HCT116 (cell line): ENCODE measurements around the gene OR2A2. TPM values are rescaled to one million over a fixed set of nuclear protein-coding genes. Genes with fewer than 3 reads are reported as not detected.

ENCODE experiments used
- ATAC-seq: fragments of 200-7000 bp; cut with Tn5 transposase; 2 replicates; pipeline ENCODE4 v1.9.1; 2020; ENCODE audit warnings: mild to moderate bottlenecking, moderate library complexity
- BruUV-seq: library from RNA; stranded (reverse); fragments of 400-500 nt; replicated peaks from 2 replicates; lab custom pipeline; 2021; lab: Mats Ljungman, UMichigan
- CTCF ChIA-PET: fragments of 300-600 bp; sonication (Branson Sonifier 250); formaldehyde crosslinking; loops from one replicate; lab custom pipeline; 2021; ENCODE audit warnings: antibody characterized with exemption; lab: Charles Lee
- POLR2A ChIA-PET: fragments of 300-600, 350-600 bp; sonication (Branson Sonifier 250); formaldehyde crosslinking; loops from one replicate; lab custom pipeline; 2021; ENCODE audit warnings: antibody characterized with exemption; lab: Charles Lee
- RAD21 ChIA-PET, 2 experiments: fragments of 300-600 bp; sonication (Branson Sonifier 250); formaldehyde crosslinking; loops; one replicate each; lab custom pipeline; 2023; ENCODE audit warnings: low total read pairs in 2 of 2; ENCODE audit not compliant: uncharacterized antibody in 2 of 2, unreplicated experiment in 2 of 2, low non-redundant PET in 1 of 2; lab: Charles Lee
- DNase-seq: peaks from one replicate; pipeline ENCODE4 v3.0.0-alpha.2; 2010; ENCODE audit warnings: low read depth, low spot score
- H2AFZ ChIP-seq: fragments of 200-600 bp; shearing (Covaris generic), sonication (generic); 2 replicates; pipeline ENCODE4 v1.6.1; 2017; ENCODE audit warnings: low read depth, mixed run types, mixed read lengths, antibody characterized with exemption, low read length; ENCODE audit not compliant: poor library complexity, severe bottlenecking
- H3K27ac ChIP-seq: 2 replicates; pipeline ENCODE4 v1.5.1; 2012; ENCODE audit warnings: low read depth, low read length
- H3K27me3 ChIP-seq: fragments of 200-600 bp; sonication (generic); 2 replicates; pipeline ENCODE4 v1.6.1; 2016; ENCODE audit warnings: mixed run types, low read length, mixed read lengths; ENCODE audit not compliant: insufficient read depth
- H3K36me3 ChIP-seq, 2 experiments: fragments of 200-500 bp in 1 of 2; fragments of 200-600 bp in 1 of 2; sonication (Bioruptor generic) in 1 of 2; sonication (generic) in 1 of 2; 2 replicates each; pipeline versions ENCODE4 v1.5.1 to v1.6.1; 2014 to 2016; ENCODE audit warnings: low read length in 2 of 2, inconsistent platforms in 1 of 2, mixed read lengths in 1 of 2, mixed run types in 1 of 2; ENCODE audit not compliant: insufficient read depth in 2 of 2, control insufficient read depth in 1 of 2
- H3K4me1 ChIP-seq, 2 experiments: fragments of 200-600 bp in 1 of 2; sonication (generic) in 1 of 2; 2 replicates each; pipeline versions ENCODE4 v1.5.1 to v1.6.1; 2012 to 2017; ENCODE audit warnings: low read length in 2 of 2, inconsistent platforms in 1 of 2, mild to moderate bottlenecking in 1 of 2, mixed read lengths in 1 of 2, mixed run types in 1 of 2, moderate library complexity in 1 of 2; ENCODE audit not compliant: insufficient read depth in 2 of 2, control insufficient read depth in 1 of 2
- H3K4me2 ChIP-seq: fragments of 200-600 bp; sonication (generic); 2 replicates; pipeline ENCODE4 v1.6.1; 2017; ENCODE audit warnings: mixed run types, low read length, mixed read lengths
- H3K4me3 ChIP-seq, 2 experiments: fragments of 200-600 bp in 1 of 2; sonication (generic) in 1 of 2; replicated peaks in 1 of 2; 2 replicates each; pipeline ENCODE4 v1.5.1; 2011 to 2016; ENCODE audit warnings: low read length in 2 of 2, control low read depth in 1 of 2, low read depth in 1 of 2, mild to moderate bottlenecking in 1 of 2, mixed read lengths in 1 of 2, mixed run types in 1 of 2
- H3K79me2 ChIP-seq: fragments of 200-600 bp; sonication (generic); 2 replicates; pipeline ENCODE4 v1.6.1; 2017; ENCODE audit warnings: mild to moderate bottlenecking, mixed run types, low read length, moderate library complexity, mixed read lengths; ENCODE audit not compliant: insufficient read depth
- H3K9ac ChIP-seq: fragments of 200-600 bp; sonication (generic); 2 replicates; pipeline ENCODE4 v1.6.1; 2016; ENCODE audit warnings: low read length, mixed read lengths
- H3K9me2 ChIP-seq: fragments of 200-600 bp; sonication (generic), shearing (Covaris generic); 2 replicates; pipeline ENCODE4 v1.6.1; 2017; ENCODE audit warnings: mixed run types, mild to moderate bottlenecking, moderate library complexity; ENCODE audit not compliant: insufficient read depth
- H3K9me3 ChIP-seq, 2 experiments: fragments of 200-500 bp in 1 of 2; fragments of 200-600 bp in 1 of 2; sonication (Bioruptor generic) in 1 of 2; sonication (generic) in 1 of 2; 2 replicates each; pipeline ENCODE4 v1.6.1; 2014 to 2017; ENCODE audit warnings: low read length in 2 of 2, mixed read lengths in 2 of 2, inconsistent platforms in 1 of 2, low read depth in 1 of 2, mild to moderate bottlenecking in 1 of 2, mixed run types in 1 of 2, moderate library complexity in 1 of 2; ENCODE audit not compliant: control insufficient read depth in 1 of 2, insufficient read depth in 1 of 2
- H4K20me1 ChIP-seq: fragments of 200-600 bp; sonication (generic), shearing (Covaris generic); 2 replicates; pipeline ENCODE4 v1.6.1; 2017; ENCODE audit warnings: mixed run types, mild to moderate bottlenecking, moderate library complexity; ENCODE audit not compliant: insufficient read depth
- CEBPB ChIP-seq: IDR thresholded peaks from 2 replicates; pipeline ENCODE4 v1.6.1; 2012; ENCODE audit warnings: low read depth
- EGR1 ChIP-seq: IDR thresholded peaks from 2 replicates; pipeline ENCODE4 v1.6.1; 2012; ENCODE audit warnings: low read depth
- EZH2 ChIP-seq: fragments of 200-600 bp; sonication (generic); IDR thresholded peaks from 2 replicates; pipeline ENCODE4 v1.6.1; 2017; ENCODE audit warnings: antibody characterized with exemption, mixed run types
- EZH2phosphoT487 ChIP-seq: fragments of 200-600 bp; IDR thresholded peaks from 2 replicates; pipeline ENCODE4 v1.6.1; 2018; ENCODE audit warnings: antibody characterized with exemption, borderline replicate concordance
- POLR2AphosphoS5 ChIP-seq: IDR thresholded peaks from 2 replicates; pipeline ENCODE4 v1.6.1; 2011; ENCODE audit warnings: mild to moderate bottlenecking, low read depth, low read length, moderate library complexity
- SIN3A ChIP-seq: IDR thresholded peaks from 2 replicates; pipeline ENCODE4 v1.6.1; 2012; ENCODE audit warnings: low read depth
- SP1 ChIP-seq: IDR thresholded peaks from 2 replicates; pipeline ENCODE4 v1.6.1; 2012; ENCODE audit warnings: low read depth
- TCF7L2 ChIP-seq: IDR thresholded peaks from 2 replicates; pipeline ENCODE4 v1.7.0; 2011; ENCODE audit warnings: borderline replicate concordance, inconsistent platforms; ENCODE audit not compliant: insufficient read depth, insufficient read length; ENCODE audit errors: extremely low read depth
- YY1 ChIP-seq: IDR thresholded peaks from 2 replicates; pipeline ENCODE4 v1.6.1; 2011; ENCODE audit warnings: low read length, low read depth, moderate library complexity, mild to moderate bottlenecking; ENCODE audit not compliant: insufficient replicate concordance; ENCODE audit errors: extremely low read depth
- ZFX ChIP-seq: fragments of 450-650 bp; IDR thresholded peaks from 2 replicates; pipeline ENCODE4 v1.6.1; 2017
- intact Hi-C: fragments of 100-400 bp; cut with micrococcal nuclease; formaldehyde crosslinking; loops from 2 replicates; pipeline ENCODE4 v1.10.0; 2022
- total RNA-seq: library from RNA; stranded (reverse); gene quantifications from one replicate; pipeline ENCODE4 v1.2.1, GENCODE V29; 2021; ENCODE audit not compliant: unreplicated experiment
- TF ChIP-seq, protein P1 (sequence below): IDR thresholded peaks from 2 replicates; pipeline ENCODE4 v1.6.1; 2012
- TF ChIP-seq, protein P2 (sequence below): IDR thresholded peaks from 2 replicates; pipeline ENCODE4 v1.6.1; 2012; ENCODE audit warnings: low read depth
- TF ChIP-seq, protein P3 (sequence below), 3 experiments: fragments of 200-600 bp in 1 of 3; sonication (generic) in 1 of 3; IDR thresholded peaks in 2 of 3; conservative IDR thresholded peaks in 1 of 3; 2 replicates each; pipeline ENCODE4 v1.5.1; 2012 to 2017; ENCODE audit warnings: low read depth in 2 of 3, low read length in 2 of 3, antibody characterized with exemption in 1 of 3, borderline replicate concordance in 1 of 3, control low read depth in 1 of 3, mild to moderate bottlenecking in 1 of 3, mixed read lengths in 1 of 3, mixed run types in 1 of 3, moderate library complexity in 1 of 3; ENCODE audit not compliant: insufficient read depth in 1 of 3
- TF ChIP-seq, protein P4 (sequence below): IDR thresholded peaks from 2 replicates; pipeline ENCODE4 v1.6.1; 2011; ENCODE audit warnings: mild to moderate bottlenecking, low read length, moderate library complexity; ENCODE audit not compliant: insufficient replicate concordance; ENCODE audit errors: extremely low read depth
- TF ChIP-seq, protein P5 (sequence below): IDR thresholded peaks from 2 replicates; pipeline ENCODE4 v1.6.1; 2012

OR2A2 gene
- total RNA-seq, 1 experiment from 2014 or later: not detected

DNA sequence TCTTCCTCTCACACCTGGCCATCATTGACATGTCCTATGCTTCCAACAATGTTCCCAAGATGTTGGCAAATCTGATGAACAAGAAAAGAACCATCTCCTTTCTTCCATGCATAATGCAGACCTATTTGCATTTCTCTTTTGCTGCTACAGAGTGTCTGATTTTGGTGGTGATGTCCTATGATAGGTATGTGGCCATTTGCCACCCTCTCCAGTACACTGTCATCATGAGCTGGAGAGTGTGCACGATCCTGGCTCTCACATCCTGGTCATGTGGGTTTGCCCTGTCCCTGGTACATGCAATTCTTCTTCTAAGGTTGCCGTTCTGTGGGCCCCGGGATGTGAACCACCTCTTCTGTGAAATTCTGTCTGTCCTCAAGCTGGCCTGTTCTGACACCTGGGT, 32.8 kb downstream of the OR2A2 start:
- H3K79me2 ChIP-seq: no peaks in the 10 kb centered on the region
- DNase-seq (no peak), ATAC-seq (no peak)
- H3K4me3 ChIP-seq: no peak overlapping the region
- no peaks in the 10 kb centered on the region for H3K36me3 ChIP-seq
- no peak overlapping the region for H3K27ac ChIP-seq
- no peaks in the 10 kb centered on the region for H3K4me1 ChIP-seq
- no peak overlapping the region for H3K9ac ChIP-seq
- RAD21 ChIA-PET: no interaction called here
- no peaks in the 10 kb centered on the region for H3K9me2 ChIP-seq
- no peak overlapping the region for H2AFZ ChIP-seq
- H3K27me3 ChIP-seq: no peaks in the 10 kb centered on the region
- CTCF ChIA-PET: no interaction called here
- TF ChIP-seq YY1: no peak
- no peak for TF ChIP-seq TCF7L2
- TF ChIP-seq, protein P1, sequence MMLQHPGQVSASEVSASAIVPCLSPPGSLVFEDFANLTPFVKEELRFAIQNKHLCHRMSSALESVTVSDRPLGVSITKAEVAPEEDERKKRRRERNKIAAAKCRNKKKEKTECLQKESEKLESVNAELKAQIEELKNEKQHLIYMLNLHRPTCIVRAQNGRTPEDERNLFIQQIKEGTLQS: no peak
- TF ChIP-seq CEBPB: no peak
- TF ChIP-seq EGR1: no peak
- TF ChIP-seq SP1: no peak
- TF ChIP-seq, protein P2, sequence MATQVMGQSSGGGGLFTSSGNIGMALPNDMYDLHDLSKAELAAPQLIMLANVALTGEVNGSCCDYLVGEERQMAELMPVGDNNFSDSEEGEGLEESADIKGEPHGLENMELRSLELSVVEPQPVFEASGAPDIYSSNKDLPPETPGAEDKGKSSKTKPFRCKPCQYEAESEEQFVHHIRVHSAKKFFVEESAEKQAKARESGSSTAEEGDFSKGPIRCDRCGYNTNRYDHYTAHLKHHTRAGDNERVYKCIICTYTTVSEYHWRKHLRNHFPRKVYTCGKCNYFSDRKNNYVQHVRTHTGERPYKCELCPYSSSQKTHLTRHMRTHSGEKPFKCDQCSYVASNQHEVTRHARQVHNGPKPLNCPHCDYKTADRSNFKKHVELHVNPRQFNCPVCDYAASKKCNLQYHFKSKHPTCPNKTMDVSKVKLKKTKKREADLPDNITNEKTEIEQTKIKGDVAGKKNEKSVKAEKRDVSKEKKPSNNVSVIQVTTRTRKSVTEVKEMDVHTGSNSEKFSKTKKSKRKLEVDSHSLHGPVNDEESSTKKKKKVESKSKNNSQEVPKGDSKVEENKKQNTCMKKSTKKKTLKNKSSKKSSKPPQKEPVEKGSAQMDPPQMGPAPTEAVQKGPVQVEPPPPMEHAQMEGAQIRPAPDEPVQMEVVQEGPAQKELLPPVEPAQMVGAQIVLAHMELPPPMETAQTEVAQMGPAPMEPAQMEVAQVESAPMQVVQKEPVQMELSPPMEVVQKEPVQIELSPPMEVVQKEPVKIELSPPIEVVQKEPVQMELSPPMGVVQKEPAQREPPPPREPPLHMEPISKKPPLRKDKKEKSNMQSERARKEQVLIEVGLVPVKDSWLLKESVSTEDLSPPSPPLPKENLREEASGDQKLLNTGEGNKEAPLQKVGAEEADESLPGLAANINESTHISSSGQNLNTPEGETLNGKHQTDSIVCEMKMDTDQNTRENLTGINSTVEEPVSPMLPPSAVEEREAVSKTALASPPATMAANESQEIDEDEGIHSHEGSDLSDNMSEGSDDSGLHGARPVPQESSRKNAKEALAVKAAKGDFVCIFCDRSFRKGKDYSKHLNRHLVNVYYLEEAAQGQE: no peak
- TF ChIP-seq ZFX: no peak
- no peak for TF ChIP-seq POLR2AphosphoS5
- TF ChIP-seq, protein P3, sequence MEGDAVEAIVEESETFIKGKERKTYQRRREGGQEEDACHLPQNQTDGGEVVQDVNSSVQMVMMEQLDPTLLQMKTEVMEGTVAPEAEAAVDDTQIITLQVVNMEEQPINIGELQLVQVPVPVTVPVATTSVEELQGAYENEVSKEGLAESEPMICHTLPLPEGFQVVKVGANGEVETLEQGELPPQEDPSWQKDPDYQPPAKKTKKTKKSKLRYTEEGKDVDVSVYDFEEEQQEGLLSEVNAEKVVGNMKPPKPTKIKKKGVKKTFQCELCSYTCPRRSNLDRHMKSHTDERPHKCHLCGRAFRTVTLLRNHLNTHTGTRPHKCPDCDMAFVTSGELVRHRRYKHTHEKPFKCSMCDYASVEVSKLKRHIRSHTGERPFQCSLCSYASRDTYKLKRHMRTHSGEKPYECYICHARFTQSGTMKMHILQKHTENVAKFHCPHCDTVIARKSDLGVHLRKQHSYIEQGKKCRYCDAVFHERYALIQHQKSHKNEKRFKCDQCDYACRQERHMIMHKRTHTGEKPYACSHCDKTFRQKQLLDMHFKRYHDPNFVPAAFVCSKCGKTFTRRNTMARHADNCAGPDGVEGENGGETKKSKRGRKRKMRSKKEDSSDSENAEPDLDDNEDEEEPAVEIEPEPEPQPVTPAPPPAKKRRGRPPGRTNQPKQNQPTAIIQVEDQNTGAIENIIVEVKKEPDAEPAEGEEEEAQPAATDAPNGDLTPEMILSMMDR (IDR thresholded peaks at IDR 0.05 in 2 of 3, conservative IDR thresholded peaks at IDR 0.05 in 1 of 3; ENCODE audit: borderline replicate concordance in 1 of 3, insufficient read depth in 1 of 3, low read depth in 2 of 3, low read length in 2 of 3): no peak
- TF ChIP-seq, protein P4, sequence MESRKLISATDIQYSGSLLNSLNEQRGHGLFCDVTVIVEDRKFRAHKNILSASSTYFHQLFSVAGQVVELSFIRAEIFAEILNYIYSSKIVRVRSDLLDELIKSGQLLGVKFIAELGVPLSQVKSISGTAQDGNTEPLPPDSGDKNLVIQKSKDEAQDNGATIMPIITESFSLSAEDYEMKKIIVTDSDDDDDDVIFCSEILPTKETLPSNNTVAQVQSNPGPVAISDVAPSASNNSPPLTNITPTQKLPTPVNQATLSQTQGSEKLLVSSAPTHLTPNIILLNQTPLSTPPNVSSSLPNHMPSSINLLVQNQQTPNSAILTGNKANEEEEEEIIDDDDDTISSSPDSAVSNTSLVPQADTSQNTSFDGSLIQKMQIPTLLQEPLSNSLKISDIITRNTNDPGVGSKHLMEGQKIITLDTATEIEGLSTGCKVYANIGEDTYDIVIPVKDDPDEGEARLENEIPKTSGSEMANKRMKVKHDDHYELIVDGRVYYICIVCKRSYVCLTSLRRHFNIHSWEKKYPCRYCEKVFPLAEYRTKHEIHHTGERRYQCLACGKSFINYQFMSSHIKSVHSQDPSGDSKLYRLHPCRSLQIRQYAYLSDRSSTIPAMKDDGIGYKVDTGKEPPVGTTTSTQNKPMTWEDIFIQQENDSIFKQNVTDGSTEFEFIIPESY: no peak
- TF ChIP-seq EZH2: no peak
- TF ChIP-seq, protein P5, sequence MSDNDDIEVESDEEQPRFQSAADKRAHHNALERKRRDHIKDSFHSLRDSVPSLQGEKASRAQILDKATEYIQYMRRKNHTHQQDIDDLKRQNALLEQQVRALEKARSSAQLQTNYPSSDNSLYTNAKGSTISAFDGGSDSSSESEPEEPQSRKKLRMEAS: no peak
- no peak for TF ChIP-seq EZH2phosphoT487
- TF ChIP-seq SIN3A: no peak
- TF ChIP-seq, all 23 proteins: peak for 0
- intact Hi-C loops: no loop called here
- no peaks in the 10 kb centered on the region; a peak in 1 of 4 replicates for H3K9me3 ChIP-seq
- H4K20me1 ChIP-seq: no peaks in the 10 kb centered on the region
- POLR2A ChIA-PET: no interaction called here
- H3K4me2 ChIP-seq: no peak overlapping the region
- BruUV-seq: no TSS peak
